HG02885 (cell line): Measurements from ENCODE around the gene PRSS8.
"Not testable (repeated sequence)": the region's sequence is repeated elsewhere in the genome, so short reads cannot be mapped to it uniquely, and the experiment has no call there.

Experiments
- ATAC-seq: cut with Tn5 transposase; IDR thresholded peaks from one replicate; pipeline ENCODE4 v1.9.1; 2021; ENCODE audit warnings: mild to moderate bottlenecking; ENCODE audit not compliant: unreplicated experiment, poor library complexity

PRSS8 gene

DNA sequence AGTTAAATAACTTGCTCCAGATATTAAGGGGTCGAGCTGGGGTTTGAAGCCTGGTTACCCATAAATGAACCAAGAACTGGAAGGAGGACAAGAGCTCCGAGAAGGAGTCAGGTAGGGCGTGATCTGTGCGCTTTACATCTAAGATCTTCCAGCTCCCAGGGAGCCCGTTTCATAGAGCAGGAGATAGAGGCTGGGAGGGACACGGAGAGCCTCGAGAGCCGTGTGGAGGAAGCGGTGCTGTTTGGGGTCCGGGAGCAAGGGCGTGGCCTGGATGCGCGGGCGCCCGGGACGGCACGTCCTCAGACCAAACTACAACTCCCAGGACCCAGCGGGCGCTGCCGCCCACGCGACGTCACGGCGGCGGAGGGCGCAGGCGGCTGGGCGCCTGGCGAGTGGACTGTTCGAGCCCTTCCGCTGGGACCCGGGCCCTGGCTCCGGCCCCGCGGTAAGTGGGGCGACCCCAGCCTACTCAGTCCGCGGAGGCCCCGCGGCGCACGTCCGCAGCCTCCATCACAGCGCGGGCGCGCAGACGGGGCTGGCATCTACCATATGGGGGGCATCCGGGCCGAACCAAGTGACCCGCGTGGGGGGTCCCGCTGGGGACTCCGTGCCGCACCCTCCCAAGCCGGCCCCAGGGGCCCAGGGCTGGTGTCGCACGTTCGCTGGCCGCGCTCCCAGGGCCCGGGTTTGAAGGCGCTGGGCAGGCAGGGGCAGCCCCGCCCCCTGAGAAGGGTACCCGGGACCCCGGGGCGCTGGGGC, 27.3 kb downstream of the PRSS8 start, which contains the start of gene BCKDK:
Gene BCKDK, plus strand, starts transcription at position 352 of the 759 bp plus-strand sequence. CDS start 838 bp downstream, outside the sequence.
- peak; percentile 85 for ATAC-seq

DNA sequence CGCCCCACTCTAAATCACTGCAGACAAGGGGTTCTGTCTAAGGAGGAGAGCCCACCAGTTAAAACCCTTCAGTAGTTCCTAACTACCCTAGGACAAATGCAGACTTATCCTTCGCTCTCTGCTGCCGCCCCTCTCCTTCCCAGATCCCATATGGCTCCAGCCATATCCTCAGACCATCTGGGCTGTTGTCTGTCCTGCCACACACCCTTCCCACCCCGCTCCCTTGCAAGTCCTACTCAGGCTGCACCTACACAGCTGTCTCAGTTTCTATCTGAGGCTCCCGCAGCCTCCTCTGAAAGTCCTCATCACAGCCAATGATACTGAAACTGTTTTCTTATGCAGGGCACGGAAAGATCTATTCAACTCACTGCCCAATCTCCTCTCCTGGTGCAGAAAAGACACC, 28.1 kb downstream of the PRSS8 start:
- peak; percentile 53 for ATAC-seq

DNA sequence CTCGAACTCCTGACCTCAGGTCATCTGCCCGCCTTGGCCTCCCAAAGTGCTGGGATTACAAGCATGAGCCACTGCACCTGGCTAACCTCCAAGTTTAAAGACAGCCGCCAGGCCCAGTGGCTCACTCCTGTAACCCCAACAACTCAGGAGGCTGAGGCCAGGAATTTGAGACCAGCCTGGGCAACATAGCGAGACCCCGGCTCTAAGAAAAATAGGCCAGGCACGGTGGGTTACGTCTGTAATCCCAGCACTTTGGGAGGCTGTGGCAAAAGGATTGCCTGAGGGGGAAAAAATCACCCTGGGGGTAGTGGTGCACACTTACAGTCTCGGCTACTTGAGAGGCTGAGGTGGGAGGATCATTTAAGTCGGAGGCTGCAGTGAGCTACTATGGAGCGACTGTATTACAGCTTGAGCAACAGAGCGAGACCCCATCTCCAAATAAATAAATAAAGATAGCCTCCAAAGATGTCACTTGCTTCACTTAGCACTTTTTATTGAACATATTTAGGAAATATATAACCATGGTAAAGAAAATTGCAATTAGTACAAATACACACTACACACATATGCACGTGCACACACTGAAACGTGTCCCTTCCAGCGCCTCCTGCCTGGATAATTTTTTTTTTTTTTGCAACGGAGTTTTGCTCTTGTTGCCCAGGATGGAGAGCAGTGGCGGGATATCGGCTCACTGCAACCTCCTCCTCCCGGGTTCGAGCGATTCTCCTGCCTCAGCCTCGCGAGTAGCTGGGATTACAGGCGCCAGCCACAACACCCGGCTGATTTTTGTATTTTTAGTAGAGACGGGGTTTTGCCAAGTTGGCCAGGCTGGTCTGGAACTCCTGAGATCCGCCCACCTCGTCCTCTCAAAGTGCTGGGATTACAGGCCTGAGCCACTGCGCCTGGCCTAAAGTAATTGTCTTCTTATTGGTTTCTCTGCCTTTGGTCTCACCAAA, 28.7 kb downstream of the PRSS8 start:
- ATAC-seq: no peak

DNA sequence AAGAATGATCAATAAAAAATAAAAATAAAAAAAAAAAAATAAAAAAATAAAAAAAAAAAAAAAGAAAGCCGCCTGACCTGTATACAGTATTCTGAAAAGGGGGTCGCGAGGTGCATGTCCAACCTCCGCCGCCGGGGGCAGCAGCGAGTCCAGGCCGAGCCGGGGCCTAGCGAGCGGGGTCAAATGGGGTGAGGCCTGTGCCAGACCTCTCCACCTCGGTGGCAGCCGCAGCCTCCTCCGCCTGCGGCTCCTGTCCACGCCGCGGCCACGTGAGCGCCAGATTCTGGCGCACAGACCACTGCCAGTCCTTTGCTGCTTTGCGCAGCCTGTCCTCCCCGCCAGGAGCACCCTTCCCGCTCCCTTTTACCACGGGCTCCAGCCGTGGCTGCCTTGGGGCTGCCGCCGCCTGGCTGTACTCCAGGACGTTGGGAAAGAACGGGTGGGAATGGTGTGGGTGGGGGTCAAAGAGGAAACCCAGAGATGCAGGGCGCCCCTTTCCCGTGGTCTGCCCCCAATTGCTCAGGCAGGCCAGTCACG, 29.8 kb downstream of the PRSS8 start:
- ATAC-seq: no peak

DNA sequence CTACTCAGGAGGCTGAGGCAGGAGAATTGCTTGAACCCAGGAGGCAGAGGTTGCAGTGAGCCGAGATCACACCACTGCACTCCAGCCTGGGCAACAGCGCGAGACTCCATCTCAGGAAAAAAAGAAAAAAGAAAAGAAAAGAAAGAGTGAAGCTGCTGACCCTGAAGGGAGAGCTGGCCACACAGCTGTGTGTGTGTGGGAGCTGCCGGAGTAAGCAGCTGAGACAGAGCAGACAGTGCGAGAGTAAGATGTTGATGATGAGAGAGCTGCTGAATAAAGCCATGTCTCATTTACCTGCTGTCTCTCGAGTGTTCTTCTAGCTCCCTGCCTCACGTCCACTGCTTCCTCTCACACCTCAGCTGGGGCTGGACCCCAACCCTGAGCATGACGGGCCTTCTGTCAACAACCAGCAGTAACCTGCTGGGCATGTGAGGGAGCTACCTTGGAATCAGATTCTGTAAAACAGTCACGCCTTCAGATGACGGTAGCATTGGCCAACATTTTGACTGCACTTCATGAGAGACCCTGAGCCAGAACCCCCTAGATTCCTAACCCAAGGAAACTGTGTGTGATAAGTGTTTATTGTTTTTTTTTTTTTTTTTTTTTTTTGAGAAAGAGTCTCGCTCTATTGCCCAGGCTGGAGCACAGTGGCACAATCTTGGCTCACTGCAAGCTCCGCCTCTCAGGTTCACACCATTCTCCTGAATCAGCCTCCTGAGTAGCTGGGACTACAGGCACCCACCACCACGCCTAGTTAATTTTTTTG, 34.5 kb downstream of the PRSS8 start:
- not testable (repeated sequence) for ATAC-seq

DNA sequence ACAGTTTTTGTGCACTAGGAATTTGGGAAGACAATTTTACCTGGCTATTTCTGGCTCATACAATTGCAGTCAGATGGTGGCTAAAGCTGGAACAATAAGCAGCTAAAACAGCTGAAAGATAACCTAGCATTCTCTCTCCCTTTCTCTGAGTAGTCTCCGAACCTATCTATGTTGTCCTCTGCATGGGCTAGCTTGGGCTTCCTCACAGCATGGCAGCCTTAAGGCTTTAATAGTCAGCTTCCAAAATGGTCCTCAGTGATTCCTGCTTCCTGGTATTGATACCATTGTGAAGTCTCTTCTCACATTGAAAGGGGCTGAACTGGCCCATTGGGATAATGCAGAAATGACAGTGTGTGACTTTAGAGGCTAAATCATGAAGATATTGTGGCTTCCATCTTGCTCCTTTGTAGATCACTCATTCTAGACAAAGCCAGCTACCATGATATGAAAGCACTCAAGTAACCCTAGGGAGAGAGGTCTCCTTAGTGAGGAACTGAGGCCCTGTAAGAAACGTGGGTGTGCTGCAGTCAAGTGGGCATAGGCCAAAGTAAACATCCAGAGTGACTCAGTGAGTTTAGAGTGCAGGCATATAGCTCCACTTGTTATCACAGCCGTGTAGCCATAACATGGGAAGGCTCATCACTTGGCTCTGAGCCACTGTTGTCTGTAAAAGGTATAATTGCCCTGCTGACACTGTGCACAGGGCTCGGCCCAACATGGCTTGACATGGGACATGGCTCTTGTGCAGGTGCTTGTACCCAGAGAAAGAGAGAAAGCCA, 35.5 kb downstream of the PRSS8 start:
- no peak for ATAC-seq

DNA sequence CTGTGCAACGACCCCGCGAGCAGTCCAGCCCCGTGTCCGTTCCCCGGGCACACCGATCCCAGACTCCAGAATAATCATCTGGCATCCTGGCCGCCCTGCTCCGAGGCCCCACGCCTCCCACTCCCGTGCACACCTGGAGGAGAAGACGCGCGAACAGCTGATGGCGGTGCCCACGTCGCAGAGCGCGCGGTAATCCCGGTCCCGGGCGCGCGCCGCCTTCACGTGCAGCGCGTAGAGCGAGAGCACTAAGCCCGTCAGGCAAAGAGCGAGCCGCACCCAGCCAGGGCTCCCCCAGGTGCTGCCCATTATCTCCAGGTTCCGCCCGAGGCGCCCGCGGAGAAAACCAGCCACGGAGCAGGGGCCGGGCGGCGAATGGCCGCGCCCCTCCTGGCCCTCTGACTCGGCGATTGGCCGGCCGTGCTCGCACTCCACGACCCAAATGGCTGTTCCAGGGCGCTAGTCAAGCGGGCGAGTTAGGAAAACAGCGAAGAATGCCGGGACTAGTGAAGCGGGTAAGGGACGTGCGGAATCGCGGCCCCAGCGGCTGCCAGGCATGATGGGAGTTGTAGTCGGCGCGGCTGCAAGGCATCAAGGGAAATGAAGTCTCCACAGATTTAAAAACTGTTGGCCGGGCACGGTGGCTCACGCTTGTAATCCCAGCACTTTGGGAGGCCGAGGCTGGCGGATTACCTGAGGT, 41.0 kb downstream of the PRSS8 start, which contains the start of gene VKORC1:
Gene VKORC1, minus strand, starts transcription at position 374 of the 697 bp plus-strand sequence. Its CDS starts 68 bp downstream, at position 306.
- ATAC-seq: peak; percentile 85

DNA sequence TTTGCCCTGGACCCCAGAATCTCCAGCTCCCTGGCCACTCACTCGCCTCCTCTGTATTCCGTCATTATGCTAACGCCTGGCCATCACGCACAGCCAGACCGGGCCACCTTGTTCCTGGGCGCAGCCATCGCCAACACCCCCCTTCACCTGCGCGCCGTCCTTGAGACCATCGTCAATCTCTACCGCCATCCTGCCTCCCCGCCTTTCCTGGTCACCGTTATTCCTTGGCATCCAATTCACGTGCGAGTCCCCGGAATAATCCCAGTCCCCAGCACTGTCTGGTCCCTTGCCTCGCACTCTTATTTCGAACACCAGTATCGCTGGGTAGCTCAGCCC, 41.5 kb downstream of the PRSS8 start:
- ATAC-seq: peak; percentile 5

DNA sequence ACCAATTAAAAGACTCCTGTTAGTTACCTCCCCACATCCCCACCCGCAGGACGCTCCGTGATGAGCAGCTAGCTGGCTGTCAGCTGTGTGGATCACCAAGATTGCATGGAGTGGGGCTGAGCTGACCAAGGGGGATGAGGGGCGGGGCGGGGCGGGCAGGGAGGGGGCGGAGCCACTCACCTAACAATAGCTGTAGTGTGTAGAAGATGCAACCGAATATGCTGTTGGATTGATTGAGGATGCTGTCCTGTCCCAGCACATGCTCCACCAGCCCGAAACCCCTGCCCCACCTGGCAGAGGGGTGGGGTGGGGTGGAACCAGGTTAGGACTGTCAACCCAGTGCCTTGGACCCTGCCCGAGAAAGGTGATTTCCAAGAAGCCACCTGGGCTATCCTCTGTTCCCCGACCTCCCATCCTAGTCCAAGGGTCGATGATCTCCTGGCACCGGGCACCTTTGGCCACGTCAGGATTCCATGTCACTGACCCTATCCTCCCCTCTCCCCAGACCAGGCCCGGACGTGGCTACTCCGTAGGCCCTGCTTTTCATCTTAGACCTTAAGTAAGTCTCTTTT, 42.3 kb downstream of the PRSS8 start:
- ATAC-seq: no peak

DNA sequence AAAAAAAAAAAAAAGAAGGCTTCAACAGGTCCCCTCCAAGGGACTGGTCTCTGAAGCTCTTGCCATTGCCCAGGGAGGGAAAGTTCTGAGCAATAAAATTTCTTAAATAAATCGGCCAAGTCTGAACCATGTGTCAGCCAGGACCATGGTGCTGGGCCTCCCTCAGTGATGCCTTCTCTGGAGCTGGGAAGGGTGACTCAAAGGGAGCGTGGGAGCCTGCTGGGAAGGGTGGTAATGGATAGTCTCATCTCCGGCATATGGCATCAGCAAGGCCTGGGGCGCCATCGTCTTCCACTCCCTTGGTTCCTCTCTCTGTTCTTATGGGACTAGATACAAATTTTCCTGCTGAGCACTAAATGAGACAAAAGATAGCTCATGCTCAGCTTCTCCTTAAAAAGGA, 43.2 kb downstream of the PRSS8 start:
- no peak for ATAC-seq

DNA sequence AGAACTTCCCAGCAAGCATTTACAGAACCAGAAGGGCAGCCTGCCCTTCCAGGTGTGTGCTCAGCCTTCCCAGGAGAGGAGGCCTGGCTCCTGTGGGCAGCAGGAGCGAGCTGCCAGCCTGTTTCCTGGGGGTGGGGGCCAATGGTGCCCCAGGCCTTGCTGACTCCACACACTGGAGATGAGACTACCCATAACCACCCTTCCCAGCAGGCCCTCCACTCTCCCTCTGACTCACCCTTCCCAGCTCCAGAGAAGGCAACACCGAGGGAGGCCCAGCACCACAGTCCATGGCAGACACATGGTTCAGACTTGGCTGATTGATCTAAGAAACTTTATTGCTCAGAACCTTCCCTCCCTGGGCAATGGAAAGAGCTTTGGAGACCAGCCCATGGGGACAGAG, 45.0 kb downstream of the PRSS8 start:
- no peak for ATAC-seq

DNA sequence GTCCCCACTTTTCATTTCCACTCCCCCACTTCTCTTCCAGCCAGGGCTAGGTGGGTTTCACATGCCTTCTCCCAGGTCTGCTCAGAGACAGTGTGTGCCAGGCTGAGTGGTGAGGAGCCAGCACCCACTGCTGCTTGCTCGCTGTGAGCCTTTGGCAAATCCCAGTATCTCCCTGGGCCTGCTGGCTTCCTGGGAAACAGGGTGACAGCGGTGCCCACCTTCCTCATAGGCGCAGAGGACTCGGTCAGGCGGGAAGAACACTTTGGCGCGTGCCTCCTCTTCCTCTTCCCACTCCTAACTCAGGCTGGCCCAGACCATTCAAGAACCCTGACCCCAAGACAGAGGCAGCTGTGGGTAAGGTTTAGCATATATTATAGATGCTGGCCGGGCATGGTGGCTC, 46.3 kb downstream of the PRSS8 start:
- ATAC-seq: no peak

DNA sequence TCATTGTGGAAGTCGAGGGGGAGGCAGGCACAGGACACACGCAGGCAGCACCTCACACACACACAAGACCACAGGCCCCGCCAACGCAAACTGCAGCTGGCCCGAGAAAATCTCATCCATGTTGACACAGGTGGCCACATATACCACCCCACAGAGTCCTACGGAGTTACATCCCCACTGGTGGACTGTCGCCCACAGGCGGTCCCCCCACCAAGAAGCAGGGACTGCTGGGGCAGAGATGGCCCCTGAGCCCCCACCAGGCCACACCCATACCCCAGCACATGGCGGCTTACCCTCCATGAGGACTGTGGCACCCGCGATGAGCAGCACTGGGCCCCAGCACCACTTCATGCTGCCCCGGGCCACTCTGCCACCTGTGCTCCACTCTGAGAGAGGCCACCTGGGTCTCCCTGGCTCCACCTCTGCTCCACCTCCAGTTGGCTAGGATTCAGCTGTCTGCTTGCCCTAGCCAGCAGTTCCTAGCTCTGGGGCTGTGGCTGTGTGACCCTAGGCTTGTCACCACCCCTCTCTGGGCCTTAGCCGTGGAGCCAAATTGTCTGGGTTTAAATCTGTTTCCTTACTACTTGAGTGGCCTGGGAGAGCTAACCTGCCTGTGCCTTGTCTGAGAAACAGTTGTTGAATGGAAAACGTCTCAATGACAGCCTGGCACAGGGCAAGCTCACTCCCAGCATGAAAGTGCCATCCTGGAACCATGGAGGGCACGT, 46.9 kb downstream of the PRSS8 start, which contains the start of gene PRSS53:
Gene PRSS53, minus strand, starts transcription at position 485 of the 725 bp plus-strand sequence. Its CDS starts 134 bp downstream, at position 351.
- ATAC-seq: no peak

DNA sequence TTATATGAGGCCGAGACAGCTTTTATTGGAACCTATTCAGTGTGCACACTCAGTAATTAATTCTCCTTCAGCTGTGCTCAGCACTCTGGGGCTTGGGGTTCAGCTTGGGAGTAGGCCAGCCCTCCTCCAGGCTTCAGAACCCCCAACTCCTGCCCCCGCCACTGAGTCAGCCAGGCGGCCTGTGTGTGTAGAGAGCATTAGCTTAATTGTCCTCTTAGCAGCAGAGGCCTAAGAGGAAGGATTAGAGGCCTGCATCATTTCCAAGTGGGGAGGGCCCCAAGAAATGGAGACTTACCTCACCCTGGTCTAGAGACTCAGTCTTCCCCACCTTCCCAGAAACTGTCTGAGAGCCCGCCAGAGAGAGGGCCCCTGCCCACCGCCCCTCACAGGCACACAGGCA, 47.6 kb downstream of the PRSS8 start:
- ATAC-seq: no peak

DNA sequence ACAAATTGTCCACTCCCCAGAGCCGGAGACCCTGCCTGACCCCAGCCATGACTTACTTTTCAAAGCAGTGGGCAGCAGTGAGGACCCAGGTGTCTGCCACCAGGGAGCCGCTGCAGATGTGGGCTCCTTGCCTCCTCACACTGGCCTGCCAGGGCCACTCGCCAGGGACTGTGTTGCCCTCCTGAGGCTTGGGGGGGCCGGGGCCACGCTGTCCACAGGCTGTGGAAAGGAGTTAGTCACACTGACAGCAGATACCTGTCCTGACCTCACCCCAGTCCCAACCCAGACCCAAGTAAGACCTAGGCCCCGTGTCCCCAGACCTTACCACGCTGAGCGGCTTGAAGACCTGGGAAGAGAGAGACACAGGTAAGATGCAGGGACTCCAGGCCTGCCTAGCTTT, 48.0 kb downstream of the PRSS8 start:
- no peak for ATAC-seq

DNA sequence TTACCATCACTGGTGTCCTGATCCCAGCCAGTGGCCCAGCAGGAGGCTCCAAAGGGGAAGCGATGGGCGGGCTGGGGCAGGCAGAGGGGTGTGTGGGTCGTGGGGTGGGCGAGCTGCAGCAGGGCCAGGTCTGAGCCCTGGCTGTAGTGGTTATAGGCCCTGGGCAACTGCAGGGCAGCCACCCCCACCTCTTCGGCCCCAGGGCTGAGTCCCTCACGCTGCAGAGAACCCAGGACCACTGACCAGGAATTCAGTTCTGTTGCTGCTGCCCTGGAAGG, 49.0 kb downstream of the PRSS8 start:
- ATAC-seq: no peak

DNA sequence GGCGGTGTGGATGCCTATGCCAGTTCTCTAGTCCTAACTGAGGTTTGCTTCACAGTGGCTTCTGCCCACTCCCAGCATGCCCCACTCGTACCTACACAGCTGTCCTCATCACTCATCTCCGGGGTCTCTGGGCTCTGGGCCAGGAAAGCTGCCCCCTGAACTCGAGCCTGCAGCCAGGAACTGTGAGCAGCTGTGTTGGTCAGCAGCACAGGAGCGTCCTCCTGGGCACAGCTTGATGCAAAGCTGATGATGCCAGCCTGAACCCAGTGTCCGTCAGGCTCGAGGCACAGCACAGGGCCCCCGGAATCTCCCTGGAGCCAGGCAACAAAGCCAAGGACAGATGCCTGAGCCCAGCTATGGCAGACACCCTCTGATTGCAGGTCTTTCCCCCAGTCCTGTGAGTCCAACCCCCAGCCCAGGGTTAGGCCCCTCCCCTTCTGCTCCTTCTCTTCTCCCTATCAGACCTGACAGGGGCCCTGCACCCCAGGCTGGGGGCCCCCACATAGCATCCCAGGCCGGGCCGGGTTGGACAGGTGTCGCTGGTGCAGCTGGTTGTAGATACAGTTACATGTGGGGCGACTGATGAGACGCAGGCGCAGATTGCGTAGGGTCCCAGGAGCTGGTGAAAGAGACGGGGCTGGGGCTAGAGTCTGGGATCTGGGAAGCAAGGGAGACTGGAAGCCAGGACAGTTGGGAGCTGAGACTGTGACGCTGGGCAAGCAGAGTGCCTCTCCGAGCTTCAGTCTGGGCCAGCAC, 49.5 kb downstream of the PRSS8 start:
- ATAC-seq: no peak
